Measurements from ENCODE around the gene HOXC4.

DNA sequence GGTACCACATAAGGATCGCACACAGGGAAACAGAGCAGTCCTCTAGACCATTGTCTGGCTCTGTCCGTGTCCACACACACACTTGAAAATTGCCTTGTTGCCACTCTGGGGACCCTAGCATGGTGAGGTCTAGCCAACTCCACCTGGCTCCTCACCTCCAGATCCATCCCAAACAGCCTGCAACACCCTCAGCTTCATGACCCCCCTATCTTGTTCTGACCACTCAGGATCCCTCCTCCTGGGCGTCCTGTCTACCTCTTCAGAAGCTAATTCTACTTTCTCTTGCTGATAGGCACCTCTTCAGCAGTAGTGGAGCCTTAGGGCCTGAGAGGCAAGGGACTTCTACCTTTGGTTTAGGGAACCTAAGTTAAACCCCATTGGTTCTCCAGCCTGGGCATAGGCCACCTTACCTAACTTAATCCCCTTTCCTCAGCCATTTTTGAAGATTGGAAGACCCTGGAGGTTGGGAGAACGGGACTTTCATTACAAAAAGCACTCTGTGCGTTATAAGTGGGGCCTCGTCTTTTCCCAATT lies 21.5 kb upstream of the HOXC4 start:
- TF ChIP-seq, protein P1, sequence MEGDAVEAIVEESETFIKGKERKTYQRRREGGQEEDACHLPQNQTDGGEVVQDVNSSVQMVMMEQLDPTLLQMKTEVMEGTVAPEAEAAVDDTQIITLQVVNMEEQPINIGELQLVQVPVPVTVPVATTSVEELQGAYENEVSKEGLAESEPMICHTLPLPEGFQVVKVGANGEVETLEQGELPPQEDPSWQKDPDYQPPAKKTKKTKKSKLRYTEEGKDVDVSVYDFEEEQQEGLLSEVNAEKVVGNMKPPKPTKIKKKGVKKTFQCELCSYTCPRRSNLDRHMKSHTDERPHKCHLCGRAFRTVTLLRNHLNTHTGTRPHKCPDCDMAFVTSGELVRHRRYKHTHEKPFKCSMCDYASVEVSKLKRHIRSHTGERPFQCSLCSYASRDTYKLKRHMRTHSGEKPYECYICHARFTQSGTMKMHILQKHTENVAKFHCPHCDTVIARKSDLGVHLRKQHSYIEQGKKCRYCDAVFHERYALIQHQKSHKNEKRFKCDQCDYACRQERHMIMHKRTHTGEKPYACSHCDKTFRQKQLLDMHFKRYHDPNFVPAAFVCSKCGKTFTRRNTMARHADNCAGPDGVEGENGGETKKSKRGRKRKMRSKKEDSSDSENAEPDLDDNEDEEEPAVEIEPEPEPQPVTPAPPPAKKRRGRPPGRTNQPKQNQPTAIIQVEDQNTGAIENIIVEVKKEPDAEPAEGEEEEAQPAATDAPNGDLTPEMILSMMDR (IDR thresholded peaks at IDR 0.05), result no peak
- TF ChIP-seq POLR2A (IDR thresholded peaks at IDR 0.05), result no peak
